ENCODE data around the gene CYP4F8.

DNA sequence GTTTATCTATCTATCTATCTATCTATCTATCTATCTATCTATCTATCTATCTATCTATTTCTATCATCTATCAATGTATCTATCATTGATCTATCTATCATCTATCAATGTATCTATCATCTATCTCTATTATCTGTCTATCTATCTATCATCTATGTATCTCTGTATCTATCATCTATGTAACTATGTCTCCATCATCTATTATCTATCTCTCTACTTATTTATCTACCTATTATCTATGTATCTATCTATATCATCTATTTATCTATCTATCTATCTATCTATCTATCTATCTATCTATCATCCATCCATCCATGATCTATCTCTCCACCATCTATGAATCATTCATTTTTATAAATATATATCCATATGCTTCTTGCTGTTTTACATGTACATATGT lies 41.4 kb downstream of the CYP4F8 start:
- TF ChIP-seq, protein P1, sequence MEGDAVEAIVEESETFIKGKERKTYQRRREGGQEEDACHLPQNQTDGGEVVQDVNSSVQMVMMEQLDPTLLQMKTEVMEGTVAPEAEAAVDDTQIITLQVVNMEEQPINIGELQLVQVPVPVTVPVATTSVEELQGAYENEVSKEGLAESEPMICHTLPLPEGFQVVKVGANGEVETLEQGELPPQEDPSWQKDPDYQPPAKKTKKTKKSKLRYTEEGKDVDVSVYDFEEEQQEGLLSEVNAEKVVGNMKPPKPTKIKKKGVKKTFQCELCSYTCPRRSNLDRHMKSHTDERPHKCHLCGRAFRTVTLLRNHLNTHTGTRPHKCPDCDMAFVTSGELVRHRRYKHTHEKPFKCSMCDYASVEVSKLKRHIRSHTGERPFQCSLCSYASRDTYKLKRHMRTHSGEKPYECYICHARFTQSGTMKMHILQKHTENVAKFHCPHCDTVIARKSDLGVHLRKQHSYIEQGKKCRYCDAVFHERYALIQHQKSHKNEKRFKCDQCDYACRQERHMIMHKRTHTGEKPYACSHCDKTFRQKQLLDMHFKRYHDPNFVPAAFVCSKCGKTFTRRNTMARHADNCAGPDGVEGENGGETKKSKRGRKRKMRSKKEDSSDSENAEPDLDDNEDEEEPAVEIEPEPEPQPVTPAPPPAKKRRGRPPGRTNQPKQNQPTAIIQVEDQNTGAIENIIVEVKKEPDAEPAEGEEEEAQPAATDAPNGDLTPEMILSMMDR (IDR thresholded peaks at IDR 0.05): no peak
- TF ChIP-seq EZH2 (IDR thresholded peaks at IDR 0.05) (no peak), EZH2phosphoT487 (IDR thresholded peaks at IDR 0.05) (no peak)

Data from neural progenitor cell (in vitro differentiated cells).